ENCODE data around the gene TUBGCP6.

The TUBGCP6 gene

GRCh38 chr22:50232481-50233151 is 12.2 kb downstream of the TUBGCP6 start:
- H3K27me3 ChIP-seq (ENCODE audit: control insufficient read depth, insufficient read depth, low read length): no peaks in the 10 kb centered on the region
- no peaks in the 10 kb centered on the region for H3K4me1 ChIP-seq (ENCODE audit: control insufficient read depth, insufficient read depth, low read length)
- no peak overlapping the region for H3K27ac ChIP-seq (ENCODE audit: low read depth, low read length)
- H3K36me3 ChIP-seq (ENCODE audit: control insufficient read depth, insufficient read depth, low read length): peaks cover 7% of the 10 kb centered on the region; the same call in 1 of the 2 replicates
- peaks cover 3% of the 10 kb centered on the region; the same call in 1 of the 2 replicates for H3K9me3 ChIP-seq (ENCODE audit: control insufficient read depth, insufficient read depth, low read length)
- no peak overlapping the region for H3K4me3 ChIP-seq (ENCODE audit: low read depth, low read length)
- H3K9ac ChIP-seq (ENCODE audit: low read depth, low read length): no peak overlapping the region

- Histone ChIP-seq H3K9ac (ENCODE audit: low read depth, low read length) (no peak overlapping the region), H3K4me3 (ENCODE audit: low read depth, low read length) (no peak overlapping the region), H3K36me3 (ENCODE audit: control insufficient read depth, insufficient read depth, low read length) (peaks cover 17% of the 10 kb centered on the region), H3K27ac (ENCODE audit: low read depth, low read length) (no peak overlapping the region), H3K9me3 (ENCODE audit: control insufficient read depth, insufficient read depth, low read length) (no peaks in the 10 kb centered on the region), H3K27me3 (ENCODE audit: control insufficient read depth, insufficient read depth, low read length) (no peaks in the 10 kb centered on the region), H3K4me1 (ENCODE audit: control insufficient read depth, insufficient read depth, low read length) (no peaks in the 10 kb centered on the region)
These were observed 15.5 kb downstream of the TUBGCP6 start for GRCh38 chr22:50229370-50229769.

GRCh38 chr22:50228366-50228765 is 16.5 kb downstream of the TUBGCP6 start:
- H3K36me3 ChIP-seq (ENCODE audit: control insufficient read depth, insufficient read depth, low read length): peaks cover 25% of the 10 kb centered on the region
- no peak overlapping the region for H3K27ac ChIP-seq (ENCODE audit: low read depth, low read length)
- H3K4me1 ChIP-seq (ENCODE audit: control insufficient read depth, insufficient read depth, low read length): no peaks in the 10 kb centered on the region
- H3K9me3 ChIP-seq (ENCODE audit: control insufficient read depth, insufficient read depth, low read length): no peaks in the 10 kb centered on the region
- no peaks in the 10 kb centered on the region for H3K27me3 ChIP-seq (ENCODE audit: control insufficient read depth, insufficient read depth, low read length)
- no peak overlapping the region for H3K9ac ChIP-seq (ENCODE audit: low read depth, low read length)
- no peak overlapping the region for H3K4me3 ChIP-seq (ENCODE audit: low read depth, low read length)

- Histone ChIP-seq H3K27ac (ENCODE audit: low read depth, low read length) (no peak overlapping the region), H3K27me3 (ENCODE audit: control insufficient read depth, insufficient read depth, low read length) (no peaks in the 10 kb centered on the region), H3K9me3 (ENCODE audit: control insufficient read depth, insufficient read depth, low read length) (no peaks in the 10 kb centered on the region), H3K36me3 (ENCODE audit: control insufficient read depth, insufficient read depth, low read length) (peaks cover 32% of the 10 kb centered on the region), H3K4me3 (ENCODE audit: low read depth, low read length) (no peak overlapping the region), H3K9ac (ENCODE audit: low read depth, low read length) (no peak overlapping the region), H3K4me1 (ENCODE audit: control insufficient read depth, insufficient read depth, low read length) (no peaks in the 10 kb centered on the region)
These were observed 17.1 kb downstream of the TUBGCP6 start for GRCh38 chr22:50227579-50228215.

GRCh38 chr22:50226875-50227165 is 18.0 kb downstream of the TUBGCP6 start:
- no peak overlapping the region for H3K4me3 ChIP-seq (ENCODE audit: low read depth, low read length)
- H3K4me1 ChIP-seq (ENCODE audit: control insufficient read depth, insufficient read depth, low read length): no peaks in the 10 kb centered on the region
- H3K36me3 ChIP-seq (ENCODE audit: control insufficient read depth, insufficient read depth, low read length): peaks cover 40% of the 10 kb centered on the region
- H3K9ac ChIP-seq (ENCODE audit: low read depth, low read length): no peak overlapping the region
- no peaks in the 10 kb centered on the region for H3K27me3 ChIP-seq (ENCODE audit: control insufficient read depth, insufficient read depth, low read length)
- no peak overlapping the region for H3K27ac ChIP-seq (ENCODE audit: low read depth, low read length)
- H3K9me3 ChIP-seq (ENCODE audit: control insufficient read depth, insufficient read depth, low read length): no peaks in the 10 kb centered on the region

GRCh38 chr22:50226063-50226874 is 18.6 kb downstream of the TUBGCP6 start:
- H3K27me3 ChIP-seq (ENCODE audit: control insufficient read depth, insufficient read depth, low read length): no peaks in the 10 kb centered on the region
- H3K27ac ChIP-seq (ENCODE audit: low read depth, low read length): no peak overlapping the region
- no peak overlapping the region for H3K4me3 ChIP-seq (ENCODE audit: low read depth, low read length)
- H3K4me1 ChIP-seq (ENCODE audit: control insufficient read depth, insufficient read depth, low read length): no peaks in the 10 kb centered on the region
- H3K9ac ChIP-seq (ENCODE audit: low read depth, low read length): no peak overlapping the region
- peaks cover 46% of the 10 kb centered on the region for H3K36me3 ChIP-seq (ENCODE audit: control insufficient read depth, insufficient read depth, low read length)
- no peaks in the 10 kb centered on the region for H3K9me3 ChIP-seq (ENCODE audit: control insufficient read depth, insufficient read depth, low read length)

GRCh38 chr22:50225200-50225969 is 19.4 kb downstream of the TUBGCP6 start:
- Histone ChIP-seq H3K27ac (ENCODE audit: low read depth, low read length) (no peak overlapping the region), H3K4me1 (ENCODE audit: control insufficient read depth, insufficient read depth, low read length) (no peaks in the 10 kb centered on the region), H3K4me3 (ENCODE audit: low read depth, low read length) (no peak overlapping the region), H3K9ac (ENCODE audit: low read depth, low read length) (no peak overlapping the region), H3K27me3 (ENCODE audit: control insufficient read depth, insufficient read depth, low read length) (no peaks in the 10 kb centered on the region), H3K9me3 (ENCODE audit: control insufficient read depth, insufficient read depth, low read length) (no peaks in the 10 kb centered on the region), H3K36me3 (ENCODE audit: control insufficient read depth, insufficient read depth, low read length) (peaks cover 54% of the 10 kb centered on the region)

GRCh38 chr22:50224071-50224470 is 20.8 kb downstream of the TUBGCP6 start:
- Histone ChIP-seq H3K27ac (ENCODE audit: low read depth, low read length) (no peak overlapping the region), H3K36me3 (ENCODE audit: control insufficient read depth, insufficient read depth, low read length) (peaks cover 51% of the 10 kb centered on the region), H3K9ac (ENCODE audit: low read depth, low read length) (no peak overlapping the region), H3K27me3 (ENCODE audit: control insufficient read depth, insufficient read depth, low read length) (no peaks in the 10 kb centered on the region), H3K4me1 (ENCODE audit: control insufficient read depth, insufficient read depth, low read length) (no peaks in the 10 kb centered on the region), H3K4me3 (ENCODE audit: low read depth, low read length) (no peak overlapping the region), H3K9me3 (ENCODE audit: control insufficient read depth, insufficient read depth, low read length) (no peaks in the 10 kb centered on the region)

GRCh38 chr22:50222508-50222907 is 22.3 kb downstream of the TUBGCP6 start:
- no peak overlapping the region for H3K4me3 ChIP-seq (ENCODE audit: low read depth, low read length)
- no peak overlapping the region for H3K27ac ChIP-seq (ENCODE audit: low read depth, low read length)
- no peaks in the 10 kb centered on the region for H3K4me1 ChIP-seq (ENCODE audit: control insufficient read depth, insufficient read depth, low read length)
- no peak overlapping the region for H3K9ac ChIP-seq (ENCODE audit: low read depth, low read length)
- H3K9me3 ChIP-seq (ENCODE audit: control insufficient read depth, insufficient read depth, low read length): no peaks in the 10 kb centered on the region
- no peaks in the 10 kb centered on the region for H3K27me3 ChIP-seq (ENCODE audit: control insufficient read depth, insufficient read depth, low read length)
- peaks cover 67% of the 10 kb centered on the region for H3K36me3 ChIP-seq (ENCODE audit: control insufficient read depth, insufficient read depth, low read length)

- Histone ChIP-seq H3K27ac (ENCODE audit: low read depth, low read length) (no peak overlapping the region), H3K27me3 (ENCODE audit: control insufficient read depth, insufficient read depth, low read length) (no peaks in the 10 kb centered on the region), H3K4me1 (ENCODE audit: control insufficient read depth, insufficient read depth, low read length) (no peaks in the 10 kb centered on the region), H3K9ac (ENCODE audit: low read depth, low read length) (no peak overlapping the region), H3K4me3 (ENCODE audit: low read depth, low read length) (no peak overlapping the region), H3K36me3 (ENCODE audit: control insufficient read depth, insufficient read depth, low read length) (peaks cover 75% of the 10 kb centered on the region), H3K9me3 (ENCODE audit: control insufficient read depth, insufficient read depth, low read length) (no peaks in the 10 kb centered on the region)
These were observed 23.2 kb downstream of the TUBGCP6 start for GRCh38 chr22:50221410-50222300.
